Kidney capillary endothelial cell (primary cell): ENCODE data around the gene SPART.

Experiments
- DNase-seq: peaks from one replicate; pipeline ENCODE4 v3.0.0-alpha.2; 2018; ENCODE audit warnings: low spot score

Gene SPART, protein sequence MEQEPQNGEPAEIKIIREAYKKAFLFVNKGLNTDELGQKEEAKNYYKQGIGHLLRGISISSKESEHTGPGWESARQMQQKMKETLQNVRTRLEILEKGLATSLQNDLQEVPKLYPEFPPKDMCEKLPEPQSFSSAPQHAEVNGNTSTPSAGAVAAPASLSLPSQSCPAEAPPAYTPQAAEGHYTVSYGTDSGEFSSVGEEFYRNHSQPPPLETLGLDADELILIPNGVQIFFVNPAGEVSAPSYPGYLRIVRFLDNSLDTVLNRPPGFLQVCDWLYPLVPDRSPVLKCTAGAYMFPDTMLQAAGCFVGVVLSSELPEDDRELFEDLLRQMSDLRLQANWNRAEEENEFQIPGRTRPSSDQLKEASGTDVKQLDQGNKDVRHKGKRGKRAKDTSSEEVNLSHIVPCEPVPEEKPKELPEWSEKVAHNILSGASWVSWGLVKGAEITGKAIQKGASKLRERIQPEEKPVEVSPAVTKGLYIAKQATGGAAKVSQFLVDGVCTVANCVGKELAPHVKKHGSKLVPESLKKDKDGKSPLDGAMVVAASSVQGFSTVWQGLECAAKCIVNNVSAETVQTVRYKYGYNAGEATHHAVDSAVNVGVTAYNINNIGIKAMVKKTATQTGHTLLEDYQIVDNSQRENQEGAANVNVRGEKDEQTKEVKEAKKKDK

DNA sequence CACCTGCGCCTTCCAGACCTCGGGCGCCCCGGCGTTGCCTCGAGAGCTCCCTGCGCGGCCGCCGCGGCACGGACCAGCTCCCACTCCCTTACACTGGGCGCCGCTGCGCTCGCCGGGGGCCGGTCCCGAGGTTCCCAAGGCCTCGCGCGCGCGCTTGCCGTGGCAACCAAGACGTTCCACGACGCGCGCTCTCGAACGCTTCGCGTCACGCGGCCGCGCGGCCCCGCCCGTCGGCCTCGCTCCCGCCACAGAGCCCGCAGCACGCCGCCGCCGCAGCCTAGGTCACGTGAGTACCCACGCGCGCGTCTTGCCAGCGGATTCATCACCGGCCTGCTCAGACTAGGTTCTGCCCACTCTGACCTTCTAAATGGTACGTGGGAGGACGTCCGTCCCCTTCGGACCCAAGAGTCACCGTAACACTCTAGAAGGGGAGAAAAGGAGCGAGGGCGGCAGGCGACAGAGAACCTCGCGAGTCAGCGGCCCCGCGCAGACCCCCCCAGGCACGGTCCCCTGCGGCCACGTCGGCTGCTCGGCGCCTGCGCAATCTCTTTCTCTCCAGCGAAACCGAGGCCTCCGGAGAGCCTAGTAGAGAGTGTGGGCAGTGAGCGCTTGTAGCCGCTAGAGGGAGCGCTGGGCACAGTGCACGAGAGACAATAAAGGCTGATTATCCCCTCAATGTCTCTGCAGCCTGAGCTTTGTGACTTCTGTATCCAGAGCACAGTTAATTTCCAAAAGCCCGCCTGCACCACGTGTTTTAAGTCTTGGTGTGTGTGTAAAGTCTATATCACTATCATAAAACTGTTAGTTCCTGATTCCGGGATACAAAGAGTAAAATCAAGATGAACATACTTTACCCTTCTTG, at the start of gene SPART:
SPART (minus strand) TSS at position 173 of the 862 bp plus-strand sequence. CDS start 10,564 bp downstream, outside the sequence.
- DNase-seq: peak; percentile 81

DNA sequence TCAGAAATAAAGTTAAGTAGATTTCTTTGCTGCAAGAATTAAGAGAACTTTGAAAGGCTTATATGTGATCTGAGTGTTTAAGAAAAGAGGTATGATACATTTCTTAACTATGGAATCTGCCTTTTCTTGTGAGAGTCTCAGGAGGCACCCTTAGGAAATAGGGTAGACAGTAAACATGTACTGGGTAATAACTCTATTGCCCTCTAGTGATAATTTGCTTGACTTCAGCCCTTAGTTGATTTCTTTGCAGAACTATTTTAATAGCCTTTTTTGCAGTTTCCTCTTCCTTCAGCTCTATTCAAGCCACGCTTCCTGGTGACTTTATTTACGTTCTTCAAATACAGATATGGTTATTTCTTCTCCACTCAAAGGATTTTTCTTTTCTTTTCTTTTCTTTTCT, 49.1 kb upstream of the SPART start:
- peak; percentile 32 for DNase-seq

DNA sequence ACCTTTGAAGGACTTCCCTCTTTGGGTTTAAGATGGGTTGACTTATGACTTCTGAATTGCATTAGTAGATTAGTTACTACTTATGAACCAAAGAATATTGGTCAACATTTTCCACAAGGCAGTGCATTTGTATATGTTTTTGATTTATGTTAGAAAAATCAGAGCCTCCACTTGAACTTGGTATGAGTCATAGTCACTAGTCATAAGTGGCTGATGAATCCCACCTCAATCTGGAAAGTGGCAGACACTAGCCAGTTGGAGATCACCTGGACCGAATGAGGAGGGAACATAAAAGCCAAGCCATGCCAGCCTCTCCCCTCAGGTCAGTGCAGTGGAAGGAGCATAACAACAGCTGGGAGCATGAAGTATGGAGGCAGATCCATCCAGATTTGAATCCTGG, 39.3 kb upstream of the SPART start:
- no peak for DNase-seq

DNA sequence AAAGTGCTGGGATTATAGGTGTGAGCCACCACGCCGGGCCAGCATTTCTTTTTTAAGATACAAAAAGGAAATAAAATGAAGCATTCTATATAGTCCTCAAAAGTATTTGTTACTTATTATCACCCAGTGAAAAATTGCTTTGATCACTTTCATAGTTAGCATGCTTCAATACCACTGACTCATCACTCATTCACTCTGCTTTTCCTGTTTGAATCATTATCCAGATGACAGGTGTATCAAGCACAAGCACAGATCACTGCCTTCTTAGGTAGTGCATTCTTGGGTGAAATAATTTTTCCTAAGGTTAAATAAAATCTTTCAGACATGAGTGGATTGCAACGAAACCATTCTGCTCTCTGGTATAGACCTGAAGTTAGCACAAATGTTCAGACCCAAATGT, 35.8 kb upstream of the SPART start:
- DNase-seq: no peak

DNA sequence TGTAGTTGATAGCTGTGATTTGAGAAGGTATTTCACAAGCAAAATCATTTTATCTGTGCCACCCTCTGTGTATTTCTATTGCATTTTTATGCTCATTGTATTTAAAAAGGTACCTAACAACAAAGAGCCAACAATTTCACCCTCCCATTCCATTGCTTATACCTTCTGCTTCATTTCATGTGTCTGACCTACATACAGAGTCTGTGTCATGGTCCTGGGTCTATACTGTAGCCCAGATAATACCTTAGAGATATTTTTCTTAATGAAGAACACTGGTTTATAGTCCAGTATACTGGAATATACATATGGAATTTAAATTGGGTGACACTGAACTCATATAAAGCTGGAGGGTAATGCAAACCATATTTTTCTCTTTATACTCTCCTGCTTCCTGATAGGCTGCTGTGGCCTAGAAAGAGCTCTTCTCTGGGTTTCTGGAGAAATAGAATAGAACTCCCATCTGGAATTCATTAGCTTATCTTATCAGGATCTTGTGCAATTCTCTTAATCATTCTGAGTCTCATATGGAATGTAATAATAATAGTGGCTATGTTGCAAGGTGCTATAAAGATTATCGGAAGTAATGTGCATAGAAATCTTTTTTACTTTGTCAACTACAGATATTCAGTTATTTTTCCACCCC, 31.8 kb upstream of the SPART start:
- no peak for DNase-seq

DNA sequence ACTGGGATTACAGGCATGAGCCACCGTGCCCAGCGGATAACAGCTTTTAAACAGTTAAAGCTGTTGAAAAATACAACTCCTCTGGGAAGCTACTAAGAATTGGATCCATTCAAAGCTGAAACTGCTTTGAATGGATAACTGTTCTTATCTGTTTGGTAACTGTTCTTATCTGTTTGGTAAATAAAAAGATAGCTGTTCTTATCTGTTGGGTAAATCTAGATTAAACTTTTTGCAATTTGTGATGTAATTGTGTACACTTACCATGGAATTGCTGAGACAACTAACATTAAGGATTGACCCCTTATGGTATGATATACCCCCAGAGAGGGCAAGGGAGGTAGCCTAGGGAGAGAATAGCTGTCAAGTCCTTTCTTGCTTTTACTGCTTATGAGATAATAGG, 27.9 kb upstream of the SPART start:
- no peak for DNase-seq

DNA sequence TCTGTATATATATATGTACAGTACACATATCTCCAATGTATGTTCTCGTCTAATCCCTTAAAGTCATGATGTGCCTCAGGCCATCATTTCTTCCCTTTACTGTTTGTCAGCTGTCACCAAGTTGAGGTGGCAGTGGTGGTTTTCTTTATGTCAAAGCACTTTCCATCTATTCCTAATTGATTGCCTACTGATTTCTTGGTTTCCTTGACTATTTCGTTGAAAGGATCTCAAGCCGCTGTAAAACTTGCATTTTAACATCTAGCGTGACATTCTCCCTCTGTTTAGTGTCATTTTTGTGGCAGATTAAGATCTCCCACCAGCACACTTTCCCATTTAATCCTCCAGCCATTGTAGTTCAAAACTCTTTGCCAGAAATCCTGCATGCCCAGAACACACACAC, 25.0 kb upstream of the SPART start:
- DNase-seq: no peak

DNA sequence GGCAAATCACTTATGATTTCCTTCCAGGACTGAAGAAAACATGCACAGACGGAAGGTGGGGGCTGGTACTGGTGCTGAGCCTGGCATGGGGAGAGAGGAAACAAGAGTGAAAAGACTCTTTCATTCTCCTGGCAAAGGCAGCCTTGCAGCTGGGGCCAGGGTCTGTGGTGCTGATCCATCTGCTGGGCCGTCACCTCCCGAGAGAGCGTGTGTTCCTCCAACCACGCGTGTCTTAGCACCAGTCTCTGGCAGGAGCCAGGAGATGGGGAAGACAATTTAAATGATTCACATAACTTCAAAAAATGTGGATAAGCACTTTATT, 23.9 kb upstream of the SPART start:
- no peak for DNase-seq

DNA sequence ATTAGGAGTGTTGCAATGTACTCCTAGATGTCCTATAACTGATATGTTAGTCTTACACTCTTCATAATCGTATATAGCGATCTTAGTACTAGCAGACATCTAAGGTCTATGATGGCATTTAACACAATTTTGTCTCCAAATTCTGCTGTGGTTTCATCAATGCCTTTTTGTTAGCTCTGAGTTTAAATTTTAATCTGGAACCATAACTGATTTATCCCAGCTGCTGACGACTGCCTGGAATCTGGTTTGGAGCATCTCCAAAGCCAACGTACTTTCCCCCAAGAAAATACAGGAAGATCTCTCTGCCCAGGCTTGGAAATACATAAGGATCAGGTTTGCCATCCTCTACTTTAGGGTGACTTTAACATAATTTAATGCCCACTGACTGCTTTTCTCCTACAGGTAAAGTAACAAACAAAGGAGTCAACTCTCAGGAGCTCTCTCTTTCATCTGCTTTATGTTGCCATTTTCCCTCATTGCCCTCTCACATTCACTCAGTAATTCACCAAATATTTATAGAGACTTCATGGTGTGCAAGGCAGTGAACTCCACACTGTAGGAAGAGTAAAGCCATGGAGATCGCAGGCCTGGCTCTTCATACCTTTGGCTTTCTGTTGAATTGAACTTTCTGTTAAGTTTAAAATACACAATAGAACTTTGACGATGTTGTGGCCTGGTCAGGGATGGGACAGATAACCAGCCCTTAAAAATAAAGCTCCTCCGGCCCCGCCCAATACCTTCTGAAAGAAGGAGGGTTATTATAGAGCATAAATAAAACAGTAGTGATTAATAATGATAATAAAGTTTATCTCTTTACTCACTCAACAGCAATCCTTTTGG, 23.3 kb upstream of the SPART start:
- no peak for DNase-seq

DNA sequence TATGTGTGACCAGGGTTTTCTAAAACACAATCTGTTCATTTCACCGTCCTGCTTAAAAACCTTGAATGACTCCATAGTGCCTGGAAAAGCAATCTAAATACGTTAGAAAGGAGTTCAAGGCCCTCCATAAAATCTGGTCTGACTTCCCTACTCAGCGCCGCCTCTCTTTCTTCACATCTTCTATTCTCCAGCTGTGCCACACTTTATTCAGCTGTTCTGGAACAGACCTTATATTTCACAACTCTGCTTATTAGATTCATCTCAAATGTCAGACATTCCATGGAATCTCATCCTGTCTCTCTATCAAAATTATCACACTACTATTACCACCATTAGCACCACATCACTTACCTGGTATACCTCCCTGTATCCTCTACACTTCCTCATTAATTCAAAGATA, 19.8 kb upstream of the SPART start:
- no peak for DNase-seq

DNA sequence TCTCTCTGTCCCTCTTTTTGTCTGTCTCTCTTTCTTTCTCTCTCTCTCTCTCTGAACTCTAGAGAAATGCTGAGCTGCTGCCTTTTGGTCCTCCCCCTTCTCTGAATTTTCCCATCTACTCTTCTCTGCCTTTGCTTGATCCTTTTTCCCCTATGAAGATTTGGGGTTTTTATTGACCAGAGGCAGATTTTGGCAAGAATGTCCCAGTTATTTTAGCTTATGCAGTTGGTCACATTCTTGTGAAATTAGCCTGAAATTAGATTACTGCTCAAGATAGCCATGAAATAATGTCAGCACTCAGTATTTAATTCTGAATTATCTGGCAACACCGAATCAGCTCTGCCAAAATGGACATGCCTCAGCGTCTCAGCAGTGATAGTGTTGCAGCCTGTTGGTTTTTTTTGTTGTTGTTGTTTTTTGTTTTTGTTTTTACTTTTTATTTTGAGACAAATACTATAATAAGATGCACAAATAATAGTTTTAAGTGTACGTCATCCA, 17.2 kb upstream of the SPART start:
- DNase-seq: no peak

DNA sequence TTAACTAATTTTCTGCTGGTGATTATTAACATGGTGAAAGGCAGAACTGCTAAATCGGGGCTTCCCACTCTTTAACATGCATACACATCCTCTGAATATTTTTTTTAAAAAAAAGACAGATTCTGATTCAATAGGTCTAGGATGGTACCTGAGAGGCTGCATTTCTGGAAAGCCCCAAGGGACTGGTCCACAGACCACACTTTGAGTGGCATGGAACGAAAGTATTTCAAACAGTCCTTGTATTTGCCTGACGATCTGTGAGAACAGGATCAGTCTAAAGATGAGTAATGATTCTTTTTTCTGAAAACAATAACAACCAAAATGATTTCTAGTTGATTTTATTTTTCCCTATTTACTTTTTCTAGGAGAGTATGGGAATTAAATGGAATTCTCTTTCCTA, 16.7 kb upstream of the SPART start:
- no peak for DNase-seq

DNA sequence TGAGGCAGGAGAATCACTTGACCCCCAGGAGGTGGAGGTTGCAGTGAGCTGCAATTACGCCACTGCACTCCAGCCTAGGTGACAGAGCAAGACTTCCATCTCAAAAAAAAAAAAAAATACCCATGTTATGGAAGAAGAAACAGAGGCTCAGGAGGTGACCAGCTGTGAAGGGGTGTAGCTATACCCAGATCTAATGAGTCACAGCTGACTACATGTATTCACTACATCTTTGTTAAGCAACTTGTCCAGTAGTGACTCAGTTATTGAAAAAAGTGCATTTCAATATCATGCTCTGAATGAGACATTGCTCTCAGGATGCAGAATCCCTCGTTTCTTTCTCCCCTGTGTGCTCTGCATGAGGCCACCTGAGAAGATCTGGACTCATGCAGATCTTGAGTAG, 16.1 kb upstream of the SPART start:
- DNase-seq: no peak

DNA sequence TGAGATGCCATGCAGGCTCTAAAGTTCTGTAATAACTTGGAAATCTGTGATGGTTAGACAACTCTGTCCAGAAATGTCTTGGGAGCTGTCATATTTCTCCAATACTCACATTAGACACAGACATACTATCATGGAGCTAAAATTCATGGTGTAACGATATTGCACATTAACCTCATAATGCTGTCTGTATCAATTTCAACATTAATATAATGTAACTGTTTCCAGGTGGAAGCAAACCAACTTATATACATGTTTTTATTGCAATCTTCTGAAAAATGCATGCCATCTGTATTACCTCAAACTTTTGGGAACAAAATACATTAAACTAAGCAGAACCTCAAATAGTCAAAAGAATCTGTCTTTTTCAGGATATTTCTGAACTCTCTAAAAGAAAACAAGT, 14.7 kb upstream of the SPART start:
- DNase-seq: no peak

DNA sequence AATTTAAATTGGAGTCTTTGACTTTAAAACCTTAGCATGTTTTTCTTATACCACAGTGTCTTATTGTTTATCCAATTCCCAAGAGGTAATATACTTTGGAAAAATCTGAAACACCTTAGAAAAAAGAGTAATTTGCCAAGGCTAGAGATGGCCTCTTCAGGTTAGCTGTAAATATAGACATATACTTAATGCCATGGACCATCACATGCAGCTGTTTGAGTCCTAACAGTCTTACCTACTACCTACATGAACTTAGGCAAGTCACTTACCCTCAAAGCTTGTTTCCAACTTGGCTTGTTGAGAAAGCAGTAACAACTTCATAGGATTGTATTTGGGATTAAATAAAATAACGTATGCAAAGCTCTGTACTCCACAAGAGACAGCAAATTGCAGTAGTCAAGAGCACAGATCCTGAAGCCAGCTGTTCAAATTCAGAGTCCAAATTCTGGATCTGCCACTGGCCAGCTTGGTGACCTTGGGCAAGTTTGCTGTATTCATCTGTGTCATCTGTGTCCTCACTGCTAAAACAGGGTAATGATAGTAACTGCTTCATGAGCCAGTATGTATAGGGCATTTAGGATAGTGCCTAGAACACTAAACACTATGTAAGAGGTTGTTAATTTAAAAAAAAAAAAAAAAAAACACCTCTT, 13.2 kb upstream of the SPART start:
- DNase-seq: no peak

DNA sequence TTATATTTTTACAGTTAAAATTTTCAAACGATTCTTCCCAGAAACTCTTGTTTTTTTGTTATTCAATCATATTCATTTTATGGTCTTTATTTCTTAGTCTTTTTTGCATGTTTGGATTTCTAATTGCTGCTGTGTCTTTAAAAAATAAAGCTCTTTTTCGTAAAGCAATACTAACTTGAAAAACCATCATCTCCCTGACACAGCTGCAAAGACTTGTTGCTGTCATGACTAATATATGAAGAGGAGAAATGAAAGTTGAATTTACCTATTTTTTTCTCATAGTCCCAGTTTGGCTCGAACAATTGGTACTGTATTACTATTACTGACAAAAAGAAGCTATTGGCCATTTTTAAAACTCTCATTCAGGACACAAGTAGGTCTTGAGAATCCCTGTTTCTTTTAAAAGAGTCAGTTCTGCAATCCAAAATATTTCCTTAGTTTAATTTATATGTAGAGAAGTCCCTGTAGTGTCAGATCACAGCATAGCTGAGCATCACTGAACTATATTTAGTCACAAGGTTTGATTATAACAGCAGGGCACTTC, 12.1 kb upstream of the SPART start:
- DNase-seq: no peak

DNA sequence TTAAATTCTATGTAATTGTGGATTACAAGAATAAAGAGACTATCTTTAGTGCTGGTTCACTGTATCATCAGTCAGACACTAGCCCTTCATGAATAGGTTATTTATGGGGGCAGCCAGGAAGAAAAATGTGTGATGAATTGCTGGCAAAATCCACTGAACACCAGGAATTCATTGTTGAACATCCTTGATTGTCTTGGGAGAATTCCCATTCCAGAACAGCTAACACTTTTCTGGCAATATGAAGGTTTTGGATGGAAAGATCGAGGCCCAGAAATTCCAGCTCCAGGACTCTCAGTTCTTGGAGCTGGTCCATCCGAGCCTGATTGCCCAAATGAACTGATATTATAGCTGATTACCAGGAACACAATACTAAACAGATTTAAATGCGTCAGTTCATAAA, 11.5 kb upstream of the SPART start:
- no peak for DNase-seq

DNA sequence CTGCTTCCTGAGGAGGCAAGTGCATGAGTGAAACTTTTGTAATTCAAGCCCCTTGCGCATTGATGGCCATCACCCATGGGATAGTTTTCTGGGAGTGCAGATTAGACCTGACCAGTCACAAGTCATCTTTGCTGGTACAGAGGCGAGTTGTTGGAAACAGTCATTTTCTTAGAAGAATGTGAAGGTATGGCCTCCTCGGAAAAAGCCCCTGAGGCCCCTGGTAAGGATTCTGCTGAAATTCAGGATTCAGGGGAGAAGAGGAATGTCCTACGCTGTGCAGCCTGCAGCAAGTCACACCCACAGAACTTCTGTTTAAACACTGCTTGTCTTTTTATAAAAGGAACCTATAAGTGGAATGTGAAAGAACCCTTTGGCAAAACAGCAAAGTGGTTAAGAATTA, 11.0 kb upstream of the SPART start:
- DNase-seq: no peak

DNA sequence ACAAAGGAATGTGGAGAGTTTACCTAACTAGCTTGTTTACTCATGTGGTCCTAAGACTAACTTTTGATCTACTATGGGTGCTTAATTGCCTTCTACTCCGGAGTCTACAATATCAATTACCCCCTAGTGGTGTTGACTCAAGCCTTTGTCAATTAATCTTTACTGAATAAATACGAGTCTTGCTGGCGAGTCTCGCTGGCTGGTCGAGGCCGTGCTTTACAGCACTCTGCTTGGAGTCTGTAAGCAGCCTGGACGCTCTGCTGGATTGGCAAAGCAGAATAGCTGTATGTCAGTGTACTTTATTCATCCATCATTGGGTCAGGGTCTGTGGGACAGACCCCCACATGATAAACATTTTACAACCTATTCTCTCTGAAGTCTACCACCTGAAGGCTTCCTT, 9.9 kb upstream of the SPART start:
- no peak for DNase-seq

DNA sequence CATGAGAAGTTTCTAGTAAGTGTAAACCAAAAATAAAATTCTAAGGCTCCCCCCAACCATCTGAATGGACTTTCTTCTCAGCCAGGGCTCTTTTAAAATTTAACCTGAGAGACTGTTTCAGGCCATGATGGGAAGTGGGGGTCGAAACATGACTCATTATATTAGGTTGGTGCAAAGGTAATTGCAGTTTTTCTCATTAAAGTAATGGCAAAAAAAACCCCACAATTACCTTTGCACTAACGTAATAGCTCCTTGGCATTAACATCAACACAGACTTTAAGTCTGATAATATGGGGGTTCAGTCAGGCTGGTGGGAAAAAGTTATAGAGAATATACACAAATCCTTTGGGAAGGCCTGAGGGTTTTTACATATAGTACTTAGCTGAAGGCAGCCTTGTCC, 9.4 kb upstream of the SPART start:
- no peak for DNase-seq
